Measurements from ENCODE around the gene TAS2R41. TPM values are rescaled to one million over a fixed set of nuclear protein-coding genes. Genes with fewer than 3 reads are reported as not detected.

TAS2R41 gene
- total RNA-seq, 2 donors from 2014 or later, result not detected

GRCh38 chr7:143512488-143513340 lies 35.0 kb downstream of the TAS2R41 start:
- H3K36me3 ChIP-seq, result no peaks in the 10 kb centered on the region
- H3K4me1 ChIP-seq, result no peaks in the 10 kb centered on the region
- intact Hi-C loops (cut with DNase I), result no loop called here
- no peak overlapping the region for H3K9ac ChIP-seq (ENCODE audit: low read depth in 2 of 2, low read length in 2 of 2)
- no peaks in the 10 kb centered on the region for H3K9me3 ChIP-seq
- TF ChIP-seq CTCF (IDR thresholded peaks at IDR 0.05), result no peak
- no peak overlapping the region for H3K4me3 ChIP-seq
- no peak for DNase-seq
- no peaks in the 10 kb centered on the region for H3K27me3 ChIP-seq
- H3K27ac ChIP-seq, result no peak overlapping the region

GRCh38 chr7:143514487-143514886 lies 36.8 kb downstream of the TAS2R41 start:
- H3K27ac ChIP-seq, result no peak overlapping the region
- DNase-seq, result no peak
- H3K9ac ChIP-seq (ENCODE audit: low read depth in 2 of 2, low read length in 2 of 2), result no peak overlapping the region
- H3K4me3 ChIP-seq, result no peak overlapping the region
- no peak for TF ChIP-seq CTCF (IDR thresholded peaks at IDR 0.05)
- intact Hi-C loops (cut with DNase I), result no loop called here
- no peaks in the 10 kb centered on the region for H3K9me3 ChIP-seq
- H3K4me1 ChIP-seq, result no peaks in the 10 kb centered on the region
- H3K27me3 ChIP-seq, result no peaks in the 10 kb centered on the region
- H3K36me3 ChIP-seq, result no peaks in the 10 kb centered on the region

GRCh38 chr7:143514995-143515735 lies 37.5 kb downstream of the TAS2R41 start:
- Histone ChIP-seq H3K27me3 (no peaks in the 10 kb centered on the region), H3K4me1 (no peaks in the 10 kb centered on the region), H3K36me3 (no peaks in the 10 kb centered on the region), H3K9ac (ENCODE audit: low read depth in 2 of 2, low read length in 2 of 2) (no peak overlapping the region), H3K27ac (no peak overlapping the region), H3K9me3 (no peaks in the 10 kb centered on the region), H3K4me3 (no peak overlapping the region)
- DNase-seq, result no peak
- no peak for TF ChIP-seq CTCF (IDR thresholded peaks at IDR 0.05)
- intact Hi-C loops (cut with DNase I), result no loop called here

GRCh38 chr7:143516981-143517380 lies 39.3 kb downstream of the TAS2R41 start:
- Histone ChIP-seq H3K4me3 (no peak overlapping the region), H3K36me3 (no peaks in the 10 kb centered on the region), H3K9me3 (no peaks in the 10 kb centered on the region), H3K27ac (no peak overlapping the region), H3K27me3 (no peaks in the 10 kb centered on the region), H3K4me1 (no peaks in the 10 kb centered on the region), H3K9ac (ENCODE audit: low read depth in 2 of 2, low read length in 2 of 2) (no peak overlapping the region)
- intact Hi-C loops (cut with DNase I), result no loop called here
- TF ChIP-seq CTCF (IDR thresholded peaks at IDR 0.05), result no peak
- no peak for DNase-seq

- no peak for DNase-seq
These were observed 40.8 kb downstream of the TAS2R41 start for GRCh38 chr7:143518521-143518920.

More at GRCh38 chr7:143518521-143518920, 40.8 kb downstream of the TAS2R41 start:
- no peak overlapping the region for H3K9ac ChIP-seq (ENCODE audit: low read depth in 2 of 2, low read length in 2 of 2)
- H3K36me3 ChIP-seq, result no peaks in the 10 kb centered on the region
- intact Hi-C loops (cut with DNase I), result no loop called here
- no peak for TF ChIP-seq CTCF (IDR thresholded peaks at IDR 0.05)
- H3K27me3 ChIP-seq, result no peaks in the 10 kb centered on the region
- H3K9me3 ChIP-seq, result no peaks in the 10 kb centered on the region
- H3K4me3 ChIP-seq, result no peak overlapping the region
- no peak overlapping the region for H3K27ac ChIP-seq
- no peaks in the 10 kb centered on the region for H3K4me1 ChIP-seq

Data from colonic mucosa (tissue), 4 donors.